Astrocyte of the spinal cord (primary cell): ENCODE data around the gene NEDD4L.
A peak's percentile ranks its signal among the peaks of the same experiment; 100 is the strongest.
"Not testable (repeated sequence)": the region's sequence is repeated elsewhere in the genome, so short reads cannot be mapped to it uniquely, and the experiment has no call there.

Experiments
- DNase-seq: peaks from one replicate; pipeline ENCODE4 v3.0.0; 2011; ENCODE audit warnings: low read depth, low spot score
- H3K4me3 ChIP-seq: 2 replicates; pipeline ENCODE4 v1.5.1; 2011; ENCODE audit warnings: low read depth, mild to moderate bottlenecking, low read length, moderate library complexity
- CTCF ChIP-seq: IDR thresholded peaks from 2 replicates; pipeline ENCODE4 v1.5.1; 2012; ENCODE audit warnings: low read depth, mild to moderate bottlenecking, low read length, inconsistent platforms
- in situ Hi-C: cut with HindIII; loops from 2 replicates; pipeline ENCODE4 v1.10.0; 2017; ENCODE audit warnings: low sequenced_read_pairs

Gene NEDD4L

GRCh38 chr18:58043491-58044369, at the start of gene NEDD4L:
NEDD4L (plus strand) TSS chr18:58044226; CDS start chr18:58044661, 435 bp downstream.
- in situ Hi-C loops, result no loop called here
- peak; percentile 89 for DNase-seq
- peak within 1 kb of the TSS; percentile 72 for H3K4me3 ChIP-seq
- peak; percentile 91 for TF ChIP-seq CTCF

GRCh38 chr18:57995331-57995730, 48.7 kb upstream of the NEDD4L start:
- DNase-seq, result no peak
- in situ Hi-C loops, result no loop called here
- no peak for TF ChIP-seq CTCF
- H3K4me3 ChIP-seq, result no peak overlapping the region

- not testable (repeated sequence) for DNase-seq, H3K4me3 ChIP-seq
These were observed 47.1 kb upstream of the NEDD4L start for GRCh38 chr18:57996894-57997293.

GRCh38 chr18:57997820-57998219, 46.2 kb upstream of the NEDD4L start:
- no peak for TF ChIP-seq CTCF
- H3K4me3 ChIP-seq, result no peak overlapping the region
- in situ Hi-C loops, result no loop called here
- no peak for DNase-seq

More at GRCh38 chr18:57996894-57997293, 47.1 kb upstream of the NEDD4L start:
- in situ Hi-C loops, result not testable (repeated sequence)

GRCh38 chr18:57998461-57998860, 45.6 kb upstream of the NEDD4L start:
- no peak for TF ChIP-seq CTCF
- no peak for DNase-seq
- no peak overlapping the region for H3K4me3 ChIP-seq
- in situ Hi-C loops, result no loop called here

- no peak for TF ChIP-seq CTCF
- in situ Hi-C loops, result no loop called here
- peak; percentile 87 for DNase-seq
These were observed 39.7 kb upstream of the NEDD4L start for GRCh38 chr18:58004317-58004716.

GRCh38 chr18:58005011-58005410, 39.0 kb upstream of the NEDD4L start:
- H3K4me3 ChIP-seq, result no peak overlapping the region
- peak; percentile 50 for DNase-seq
- TF ChIP-seq CTCF, result no peak
- in situ Hi-C loops, result no loop called here

More at GRCh38 chr18:58004317-58004716, 39.7 kb upstream of the NEDD4L start:
- no peak overlapping the region for H3K4me3 ChIP-seq
